ENCODE data around the gene PLAAT5.
"Not testable (repeated sequence)": the region's sequence is repeated elsewhere in the genome, so short reads cannot be mapped to it uniquely, and the experiment has no call there.

The PLAAT5 gene

DNA sequence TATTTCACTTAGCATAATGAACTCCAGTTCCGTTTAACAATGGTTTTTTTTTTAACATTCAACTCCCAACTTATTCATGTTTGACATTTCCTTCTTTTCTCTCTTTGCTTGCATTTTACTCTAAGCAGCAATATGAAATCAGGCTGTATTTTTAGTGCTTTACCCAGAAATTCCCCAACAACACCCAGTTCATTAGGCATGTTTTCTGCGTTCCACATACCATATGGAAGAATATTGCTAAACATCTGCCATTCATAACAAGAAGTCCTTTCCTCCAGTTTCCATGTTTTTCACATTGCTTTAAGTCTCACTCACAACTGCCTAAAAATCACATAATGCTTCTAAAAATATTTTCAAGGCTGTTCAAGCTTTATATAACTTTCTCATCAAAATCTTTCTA lies 45.8 kb downstream of the PLAAT5 start:
- POLR2A ChIA-PET: no interaction called here
- DNase-seq (ENCODE audit: extremely low spot score): no peak
- TF ChIP-seq CTBP1 (IDR thresholded peaks at IDR 0.05; ENCODE audit: borderline replicate concordance): no peak
- TF ChIP-seq SUZ12 (IDR thresholded peaks at IDR 0.05): no peak
- no peak for TF ChIP-seq ELF4 (IDR thresholded peaks at IDR 0.05)
- no peak for TF ChIP-seq HDGF (IDR thresholded peaks at IDR 0.05; ENCODE audit: borderline replicate concordance)
- TF ChIP-seq BHLHE40 (IDR thresholded peaks at IDR 0.05; ENCODE audit: borderline replicate concordance): no peak
- TF ChIP-seq PKNOX1 (IDR thresholded peaks at IDR 0.05): no peak
- TF ChIP-seq ARNT (IDR thresholded peaks at IDR 0.05): no peak
- TF ChIP-seq SP1 (IDR thresholded peaks at IDR 0.05): no peak
- no peak for TF ChIP-seq FOXK2 (IDR thresholded peaks at IDR 0.05)
- no peak for TF ChIP-seq NFRKB (IDR thresholded peaks at IDR 0.05)
- no peak for TF ChIP-seq TARDBP (IDR thresholded peaks at IDR 0.05)
- no peak for TF ChIP-seq ZNF384 (IDR thresholded peaks at IDR 0.05)
- CTCF ChIA-PET: no interaction called here

DNA sequence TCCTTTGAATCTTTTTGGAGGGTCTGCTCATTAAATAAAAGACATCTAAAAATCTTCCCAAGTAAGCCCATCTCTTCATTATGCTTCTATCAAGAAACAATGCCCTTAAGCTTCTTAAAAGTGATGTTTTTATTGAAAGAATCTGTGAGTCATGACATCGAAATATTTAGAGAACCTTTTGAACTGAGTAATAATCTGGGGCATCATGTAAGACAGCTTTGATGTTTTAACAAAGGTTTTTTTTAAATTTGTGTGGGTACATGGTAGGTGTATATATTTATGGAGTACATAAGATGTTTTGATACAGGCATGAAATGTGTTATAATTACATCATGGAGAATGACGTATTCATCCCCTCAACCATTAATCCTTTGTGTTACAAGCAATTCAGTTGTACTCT lies 46.8 kb downstream of the PLAAT5 start:
- DNase-seq (ENCODE audit: extremely low spot score): no peak
- TF ChIP-seq ELF4 (IDR thresholded peaks at IDR 0.05): no peak
- no peak for TF ChIP-seq PKNOX1 (IDR thresholded peaks at IDR 0.05)
- TF ChIP-seq HDGF (IDR thresholded peaks at IDR 0.05; ENCODE audit: borderline replicate concordance): no peak
- CTCF ChIA-PET: no interaction called here
- POLR2A ChIA-PET: no interaction called here

DNA sequence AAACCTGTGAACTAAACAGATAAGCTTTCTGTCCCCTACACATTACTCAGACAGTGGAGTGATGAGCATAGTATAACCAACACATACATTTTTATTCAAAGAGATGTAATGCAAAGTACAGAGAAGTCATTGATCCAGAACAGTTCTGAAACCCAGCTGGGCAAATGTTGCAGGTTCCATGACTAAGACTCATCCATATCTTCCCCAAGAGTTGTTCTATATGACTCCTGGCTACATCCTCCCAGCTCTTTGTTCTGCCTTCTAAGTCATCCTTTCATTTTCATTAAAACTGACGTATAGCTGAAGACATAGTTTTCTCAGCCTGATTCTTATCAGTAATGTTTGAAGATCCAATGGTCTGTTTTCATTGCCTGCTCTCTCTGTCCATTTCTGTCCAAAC lies 47.3 kb downstream of the PLAAT5 start:
- TF ChIP-seq ZNF384 (IDR thresholded peaks at IDR 0.05): no peak
- DNase-seq (ENCODE audit: extremely low spot score): no peak
- ChIA-PET POLR2A (no interaction called here), CTCF (no interaction called here)

DNA sequence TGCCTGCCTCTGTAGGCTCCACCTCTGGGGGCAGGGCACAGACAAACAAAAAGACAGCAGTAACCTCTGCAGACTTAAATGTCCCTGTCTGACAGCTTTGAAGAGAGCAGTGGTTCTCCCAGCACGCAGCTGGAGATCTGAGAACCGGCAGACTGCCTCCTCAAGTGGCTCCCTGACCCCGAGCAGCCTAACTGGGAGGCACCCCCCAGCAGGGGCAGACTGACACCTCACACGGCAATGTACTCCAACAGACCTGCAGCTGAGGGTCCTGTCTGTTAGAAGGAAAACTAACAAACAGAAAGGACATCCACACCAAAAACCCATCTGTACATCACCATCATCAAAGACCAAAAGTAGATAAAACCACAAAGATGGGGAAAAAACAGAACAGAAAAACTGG lies 55.1 kb downstream of the PLAAT5 start:
- DNase-seq (ENCODE audit: extremely low spot score); POLR2A ChIA-PET; CTCF ChIA-PET: not testable (repeated sequence)

GRCh38 chr11:63435351-63435750 lies 55.6 kb downstream of the PLAAT5 start:
- CTCF ChIA-PET; DNase-seq (ENCODE audit: extremely low spot score); POLR2A ChIA-PET: not testable (repeated sequence)

DNA sequence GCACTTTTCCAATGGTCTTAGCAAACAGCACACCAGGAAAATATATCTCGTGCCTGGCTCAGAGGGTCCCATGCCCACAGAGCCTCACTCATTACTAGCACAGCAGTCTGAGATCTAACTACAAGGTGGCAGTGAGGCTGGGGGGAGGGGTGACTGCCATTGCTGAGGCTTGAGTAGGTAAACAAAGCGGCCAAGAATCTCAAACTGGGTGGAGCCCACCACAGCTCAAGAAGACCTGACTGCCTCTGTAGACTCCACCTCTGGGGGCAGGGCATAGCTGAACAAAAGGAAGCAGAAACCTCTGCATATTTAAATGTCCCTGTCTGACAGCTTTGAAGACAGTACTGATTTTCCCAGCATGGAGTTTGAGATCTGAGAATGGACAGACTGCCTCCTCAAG lies 60.2 kb downstream of the PLAAT5 start:
- CTCF ChIA-PET; DNase-seq (ENCODE audit: extremely low spot score); POLR2A ChIA-PET: not testable (repeated sequence)

GRCh38 chr11:63427971-63428508 lies 62.9 kb downstream of the PLAAT5 start:
- no peak for TF ChIP-seq NFRKB (IDR thresholded peaks at IDR 0.05)
- no peak for TF ChIP-seq HDGF (IDR thresholded peaks at IDR 0.05; ENCODE audit: borderline replicate concordance)
- ChIA-PET CTCF (no interaction called here), POLR2A (no interaction called here)
- no peak for DNase-seq (ENCODE audit: extremely low spot score)

DNA sequence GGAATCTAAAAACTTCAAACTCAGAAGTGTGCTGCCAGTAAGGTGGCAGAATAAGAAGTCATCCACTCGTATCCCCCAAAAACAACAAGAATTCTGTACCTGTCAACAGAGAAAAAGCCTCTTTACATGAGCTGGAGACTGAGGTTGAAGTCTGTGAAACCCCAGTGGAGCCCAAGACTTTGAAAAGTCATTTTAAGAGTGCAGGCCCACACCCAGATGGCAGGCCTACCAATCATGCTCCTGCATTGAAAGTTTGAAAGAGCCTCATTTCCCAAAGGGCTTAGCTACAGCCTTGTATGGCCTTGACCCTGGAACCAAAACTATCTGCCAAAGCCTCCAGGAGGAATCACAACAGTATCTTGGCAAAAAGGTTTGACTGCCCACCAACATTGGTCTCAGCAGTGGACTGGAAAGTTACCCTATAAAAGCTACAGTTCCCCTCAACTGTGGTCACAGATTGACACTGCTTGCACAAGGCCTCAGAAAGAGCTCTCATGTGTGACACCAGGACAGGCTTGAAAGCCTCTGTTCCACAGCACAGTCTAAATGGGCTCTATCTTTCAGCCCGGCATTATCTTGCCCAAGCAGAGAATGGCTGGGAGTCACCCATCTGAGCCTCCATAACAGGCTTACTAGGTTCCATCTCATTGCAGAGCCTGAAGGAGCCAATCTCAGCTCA lies 73.7 kb downstream of the PLAAT5 start:
- ChIA-PET CTCF (no interaction called here), POLR2A (no interaction called here)
- DNase-seq (ENCODE audit: extremely low spot score): no peak
- TF ChIP-seq NFRKB (IDR thresholded peaks at IDR 0.05): no peak
- TF ChIP-seq FOXA1 (IDR thresholded peaks at IDR 0.05): no peak
- no peak for TF ChIP-seq FOXK2 (IDR thresholded peaks at IDR 0.05)
- no peak for TF ChIP-seq BHLHE40 (IDR thresholded peaks at IDR 0.05; ENCODE audit: borderline replicate concordance)
- no peak for TF ChIP-seq SP1 (IDR thresholded peaks at IDR 0.05)
- TF ChIP-seq ZNF384 (IDR thresholded peaks at IDR 0.05): no peak
- TF ChIP-seq CTBP1 (IDR thresholded peaks at IDR 0.05; ENCODE audit: borderline replicate concordance): no peak
- TF ChIP-seq FOXM1 (IDR thresholded peaks at IDR 0.05; ENCODE audit: borderline replicate concordance): no peak
- TF ChIP-seq ELF4 (IDR thresholded peaks at IDR 0.05): no peak
- no peak for TF ChIP-seq SUZ12 (IDR thresholded peaks at IDR 0.05)
- no peak for TF ChIP-seq HDGF (IDR thresholded peaks at IDR 0.05; ENCODE audit: borderline replicate concordance)
- TF ChIP-seq LEF1 (IDR thresholded peaks at IDR 0.05; ENCODE audit: borderline replicate concordance): no peak
- no peak for TF ChIP-seq PKNOX1 (IDR thresholded peaks at IDR 0.05)
- no peak for TF ChIP-seq L3MBTL2 (conservative IDR thresholded peaks at IDR 0.05)
- no peak for TF ChIP-seq TARDBP (IDR thresholded peaks at IDR 0.05)
- TF ChIP-seq ARNT (IDR thresholded peaks at IDR 0.05): no peak

All from HEK293T (cell line).